Ovary (tissue), 3 donors: ENCODE measurements around the gene METAP1.

Source experiments
- CTCF ChIP-seq, 3 donors: fragments of 450-650 bp in 2 of 3; fragments of 200-600 bp in 1 of 3; IDR thresholded peaks; one replicate each; pipeline versions ENCODE4 v1.5.1 to v1.8.0; 2016 to 2022; ENCODE audit warnings: antibody characterized with exemption in 3 of 3, mild to moderate bottlenecking in 1 of 3
- EP300 ChIP-seq: sonication (generic); formaldehyde crosslinking; IDR thresholded peaks from one replicate; pipeline ENCODE4 v1.6.1; 2017; ENCODE audit warnings: antibody characterized with exemption
- POLR2A ChIP-seq: fragments of 450-650 bp; IDR thresholded peaks from one replicate; pipeline ENCODE4 v1.6.1; 2017; ENCODE audit warnings: antibody characterized with exemption, mild to moderate bottlenecking, moderate library complexity
- donor health status: DM: no; HTN: no; CAD: no.

GRCh38 chr4:98950925-98951324 is 44.6 kb upstream of the METAP1 start:
- TF ChIP-seq CTCF (IDR thresholded peaks at IDR 0.05): no peak
- no peak for TF ChIP-seq POLR2A
- TF ChIP-seq EP300: no peak
